Measurements from ENCODE around the gene THEM4. TPM values are rescaled to one million over a fixed set of nuclear protein-coding genes. Genes with fewer than 3 reads are reported as not detected.

Gene THEM4
- total and polyA plus RNA-seq, 2 of the 8 experiments (the other 6 are each of a cell fraction or from before 2014, with no cell fraction given): 9.9 to 11.2 TPM

DNA sequence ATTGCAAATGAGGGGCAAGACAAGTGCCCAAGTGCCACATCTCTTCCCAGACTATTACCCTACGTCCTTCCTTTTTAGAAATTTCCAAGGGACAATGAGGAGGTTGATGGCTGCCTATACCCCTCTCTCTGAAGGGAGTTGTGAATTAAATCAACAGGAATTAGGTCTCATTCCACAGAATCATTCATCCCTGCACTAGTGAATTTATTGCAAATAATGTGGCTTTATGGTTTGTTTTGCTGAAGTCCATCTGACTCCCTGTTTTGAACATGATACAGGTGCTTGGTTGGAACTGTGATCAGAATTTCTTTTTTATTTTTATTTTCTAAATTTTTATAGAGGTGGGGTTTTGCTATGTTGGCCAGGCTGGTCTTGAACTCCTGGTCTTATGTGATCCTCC lies 34.3 kb upstream of the THEM4 start:
- whole genome bisulfite sequencing, 2 experiments (ENCODE audit: extremely low coverage in 1 of 2, insufficient coverage in 1 of 2, insufficient read length in 1 of 2, insufficient replicate concordance in 2 of 2, low coverage in 1 of 2, low lambda C conversion rate in 2 of 2, missing lambda C conversion rate in 1 of 2): 84% methylated on average over 1 of the region's 1 CpG; no CpG with 5 or more reads in 1 of the 2 experiments
- Histone ChIP-seq H2AK5ac (ENCODE audit: low read depth, low read length) (no peak overlapping the region), H3K14ac (ENCODE audit: insufficient read length) (no peak overlapping the region), H2BK5ac (ENCODE audit: low read depth, low read length) (no peak overlapping the region), H2BK20ac (ENCODE audit: low read length) (no peak overlapping the region), H2BK120ac (replicated peaks; ENCODE audit: low read depth, low read length) (no peak overlapping the region), H3K4me3 (ENCODE audit: extremely low read depth in 1 of 4, insufficient read depth in 2 of 4, low read depth in 3 of 4, low read length in 4 of 4) (no peak overlapping the region), H4K8ac (ENCODE audit: extremely low read depth, insufficient read depth, low read length) (no peak overlapping the region), H4K20me1 (replicated peaks in 1 of 2; ENCODE audit: control insufficient read depth in 1 of 2, insufficient read depth in 2 of 2, low read length in 2 of 2) (no peaks in the 10 kb centered on the region), H2AFZ (ENCODE audit: low read length) (no peak overlapping the region), H3K4me2 (ENCODE audit: insufficient read depth in 1 of 2, low read depth in 2 of 2, low read length in 2 of 2) (no peak overlapping the region), H3K4me1 (replicated peaks in 1 of 4; ENCODE audit: control insufficient read depth in 3 of 4, insufficient read depth in 4 of 4, low read length in 3 of 4) (peaks cover 0 to 3% (median 0%) of the 10 kb centered on the region in 4 experiments; a peak in 2 of 7 replicates), H3K4ac (replicated peaks; ENCODE audit: insufficient read length, low read depth, low read length) (no peak overlapping the region), H3K27ac (ENCODE audit: low read depth, low read length) (no peak overlapping the region), H3K9me3 (ENCODE audit: insufficient read depth in 2 of 2, low read depth in 1 of 2, low read length in 1 of 2) (no peaks in the 10 kb centered on the region), H2BK12ac (ENCODE audit: low read depth, low read length) (no peak overlapping the region), H3K18ac (ENCODE audit: extremely low read depth, low read length) (no peak overlapping the region), H3K56ac (replicated peaks; ENCODE audit: insufficient read length, low read depth, low read length) (no peak overlapping the region), H3K9ac (replicated peaks in 1 of 4; ENCODE audit: extremely low read depth in 1 of 4, low read depth in 3 of 4, low read length in 3 of 4) (no peak overlapping the region), H3K23me2 (ENCODE audit: low read depth, low read length) (no peaks in the 10 kb centered on the region; the same call in 1 of the 2 replicates), H4K91ac (replicated peaks; ENCODE audit: insufficient read length, low read length) (no peak overlapping the region), H3K79me1 (ENCODE audit: low read depth, low read length) (no peaks in the 10 kb centered on the region), H3K79me2 (ENCODE audit: control insufficient read depth in 1 of 2, insufficient read depth in 2 of 2, low read length in 2 of 2) (no peaks in the 10 kb centered on the region), H2BK15ac (ENCODE audit: low read length) (no peak overlapping the region), H3K27me3 (replicated peaks in 1 of 4; ENCODE audit: control insufficient read depth in 3 of 4, extremely low read depth in 1 of 4, insufficient read depth in 3 of 4, low read length in 3 of 4) (no peaks in the 10 kb centered on the region), H3K36me3 (ENCODE audit: control insufficient read depth in 2 of 4, insufficient read depth in 4 of 4, low read length in 3 of 4) (no peaks in the 10 kb centered on the region), H4K5ac (ENCODE audit: insufficient read length, low read depth, low read length) (no peak overlapping the region), H3K23ac (ENCODE audit: insufficient read length) (no peak overlapping the region)
- ChIA-PET CTCF (ENCODE audit: partially characterized antibody) (interaction anchor here (1.2 to 3.3 kb wide), 4 partner anchors 9 to 85 kb away, joined by 3 to 20 read pairs (median 5); no protein-coding TSS in a partner anchor), POLR2A (ENCODE audit: partially characterized antibody) (no interaction called here)
- DNase-seq (ENCODE audit: low read depth in 1 of 2, low spot score in 2 of 2): no peak
- TF ChIP-seq TAF1 (IDR thresholded peaks at IDR 0.05; ENCODE audit: low read depth, low read length) (no peak), GTF2F1 (IDR thresholded peaks at IDR 0.05; ENCODE audit: borderline replicate concordance, low read depth, low read length) (no peak)
- no peak for FAIRE-seq
